H1 (cell line): Measurements from ENCODE around the gene KRR1. TPM values are rescaled to one million over a fixed set of nuclear protein-coding genes. Genes with fewer than 3 reads are reported as not detected.

Source experiments
- CTCF ChIA-PET: fragments of 300-600 bp; sonication (Branson Sonifier 250); formaldehyde crosslinking; loops from one replicate; lab custom pipeline; 2021; ENCODE audit not compliant: partially characterized antibody; lab: Charles Lee
- POLR2A ChIA-PET: fragments of 300-600 bp; sonication (Branson Sonifier 250); formaldehyde crosslinking; loops from one replicate; lab custom pipeline; 2021; ENCODE audit warnings: inconsistent platforms; ENCODE audit not compliant: partially characterized antibody; lab: Charles Lee
- DNase-seq, 2 experiments: peaks; one replicate each; pipeline versions ENCODE4 v3.0.0 to v3.0.0-alpha.2; 2010 to 2022; ENCODE audit warnings: low spot score in 2 of 2, low read depth in 1 of 2, mixed read lengths in 1 of 2
- FAIRE-seq: peaks from 2 replicates; lab custom pipeline; 2011; peaks lifted over from hg19 to GRCh38; lab: Jason Lieb, UNC
- H2AFZ ChIP-seq: 2 replicates; pipeline ENCODE4 v1.8.1; 2012; ENCODE audit warnings: low read length, inconsistent platforms
- H2AK5ac ChIP-seq: 2 replicates; pipeline ENCODE4 v1.6.1; 2013; ENCODE audit warnings: low read depth, low read length
- H2BK120ac ChIP-seq: replicated peaks from 2 replicates; pipeline ENCODE3; 2013; ENCODE audit warnings: low read depth, low read length, inconsistent platforms
- H2BK12ac ChIP-seq: 2 replicates; pipeline ENCODE4 v1.6.1; 2013; ENCODE audit warnings: low read depth, low read length
- H2BK15ac ChIP-seq: 2 replicates; pipeline ENCODE4 v1.6.1; 2013; ENCODE audit warnings: low read length
- H2BK20ac ChIP-seq: 2 replicates; pipeline ENCODE4 v1.6.1; 2013; ENCODE audit warnings: low read length
- H2BK5ac ChIP-seq: 2 replicates; pipeline ENCODE4 v1.6.1; 2013; ENCODE audit warnings: low read depth, low read length
- H3K14ac ChIP-seq: 2 replicates; pipeline ENCODE4 v1.6.1; 2013; ENCODE audit warnings: inconsistent platforms; ENCODE audit not compliant: insufficient read length
- H3K18ac ChIP-seq: 2 replicates; pipeline ENCODE4 v1.6.1; 2013; ENCODE audit warnings: low read length; ENCODE audit errors: extremely low read depth
- H3K23ac ChIP-seq: 2 replicates; pipeline ENCODE4 v1.6.1; 2013; ENCODE audit warnings: inconsistent platforms; ENCODE audit not compliant: insufficient read length
- H3K23me2 ChIP-seq: 2 replicates; pipeline ENCODE4 v1.6.1; 2013; ENCODE audit warnings: low read depth, low read length
- H3K27ac ChIP-seq: 2 replicates; pipeline ENCODE4 v1.6.1; 2011; ENCODE audit warnings: low read depth, low read length, inconsistent platforms
- H3K27me3 ChIP-seq, 4 experiments: replicated peaks in 1 of 4; 1 replicate in 1 of 4; 2 replicates in 3 of 4; pipeline versions ENCODE4 v1.6.1 to v1.8.1; 2011 to 2013; ENCODE audit warnings: low read length in 3 of 4, mild to moderate bottlenecking in 3 of 4, inconsistent platforms in 2 of 4, mixed read lengths in 2 of 4, moderate library complexity in 1 of 4; ENCODE audit not compliant: control insufficient read depth in 3 of 4, insufficient read depth in 3 of 4; ENCODE audit errors: extremely low read depth in 1 of 4
- H3K36me3 ChIP-seq, 4 experiments: 2 replicates each; pipeline versions ENCODE4 v1.6.1 to v1.8.1; 2011 to 2013; ENCODE audit warnings: mild to moderate bottlenecking in 4 of 4, low read length in 3 of 4, moderate library complexity in 2 of 4, control low read depth in 1 of 4, inconsistent platforms in 1 of 4; ENCODE audit not compliant: insufficient read depth in 4 of 4, control insufficient read depth in 2 of 4
- H3K4ac ChIP-seq: replicated peaks from 2 replicates; pipeline ENCODE3; 2013; ENCODE audit warnings: low read length, low read depth, mixed read lengths, inconsistent platforms; ENCODE audit not compliant: insufficient read length
- H3K4me1 ChIP-seq, 4 experiments: replicated peaks in 1 of 4; 1 replicate in 1 of 4; 2 replicates in 3 of 4; pipeline versions ENCODE4 v1.6.1 to v1.8.1; 2011 to 2013; ENCODE audit warnings: low read length in 3 of 4, inconsistent platforms in 2 of 4, mixed read lengths in 1 of 4; ENCODE audit not compliant: insufficient read depth in 4 of 4, control insufficient read depth in 3 of 4
- H3K4me2 ChIP-seq, 2 experiments: 2 replicates each; pipeline versions ENCODE4 v1.6.1 to v1.8.1; 2011 to 2013; ENCODE audit warnings: low read depth in 2 of 2, low read length in 2 of 2, control low read depth in 1 of 2, inconsistent platforms in 1 of 2, mild to moderate bottlenecking in 1 of 2; ENCODE audit not compliant: insufficient read depth in 1 of 2
- H3K4me3 ChIP-seq, 4 experiments: fragments of 200-600, 300-600 bp in 1 of 4; sonication (generic), shearing (Covaris generic), sonication (Bioruptor Twin) in 1 of 4; 2 replicates each; pipeline versions ENCODE4 v1.5.1 to v1.8.1; 2011 to 2016; ENCODE audit warnings: low read length in 4 of 4, low read depth in 3 of 4, control low read depth in 2 of 4, inconsistent platforms in 2 of 4, mild to moderate bottlenecking in 2 of 4, mixed read lengths in 1 of 4, moderate library complexity in 1 of 4; ENCODE audit not compliant: insufficient read depth in 2 of 4; ENCODE audit errors: extremely low read depth in 1 of 4
- H3K56ac ChIP-seq: replicated peaks from 2 replicates; pipeline ENCODE3; 2013; ENCODE audit warnings: low read depth, mild to moderate bottlenecking, mixed read lengths, low read length, inconsistent platforms; ENCODE audit not compliant: insufficient read length
- H3K79me1 ChIP-seq: 2 replicates; pipeline ENCODE4 v1.6.1; 2013; ENCODE audit warnings: low read depth, low read length, control low read depth
- H3K79me2 ChIP-seq, 2 experiments: 2 replicates each; pipeline versions ENCODE4 v1.6.1 to v1.8.1; 2012 to 2013; ENCODE audit warnings: low read length in 2 of 2, mild to moderate bottlenecking in 2 of 2, inconsistent platforms in 1 of 2; ENCODE audit not compliant: insufficient read depth in 2 of 2, control insufficient read depth in 1 of 2
- H3K9ac ChIP-seq, 4 experiments: replicated peaks in 1 of 4; 1 replicate in 1 of 4; 2 replicates in 3 of 4; pipeline versions ENCODE4 v1.6.1 to v1.8.1; 2011 to 2013; ENCODE audit warnings: low read depth in 3 of 4, low read length in 3 of 4, control low read depth in 2 of 4, mild to moderate bottlenecking in 2 of 4, moderate library complexity in 2 of 4, inconsistent platforms in 1 of 4; ENCODE audit errors: extremely low read depth in 1 of 4
- H3K9me3 ChIP-seq, 2 experiments: 2 replicates each; pipeline versions ENCODE4 v1.6.1 to v1.8.1; 2012 to 2013; ENCODE audit warnings: mild to moderate bottlenecking in 2 of 2, moderate library complexity in 2 of 2, control low read depth in 1 of 2, inconsistent platforms in 1 of 2, low read depth in 1 of 2, low read length in 1 of 2, mixed read lengths in 1 of 2; ENCODE audit not compliant: insufficient read depth in 2 of 2
- H4K20me1 ChIP-seq, 2 experiments: replicated peaks in 1 of 2; 2 replicates each; pipeline versions ENCODE3 to v1.8.1; 2011 to 2013; ENCODE audit warnings: inconsistent platforms in 2 of 2, low read length in 2 of 2, mild to moderate bottlenecking in 1 of 2; ENCODE audit not compliant: insufficient read depth in 2 of 2, control insufficient read depth in 1 of 2
- H4K5ac ChIP-seq: 2 replicates; pipeline ENCODE4 v1.6.1; 2013; ENCODE audit warnings: low read length, low read depth, mixed read lengths, inconsistent platforms; ENCODE audit not compliant: insufficient read length
- H4K8ac ChIP-seq: 2 replicates; pipeline ENCODE4 v1.8.0; 2013; ENCODE audit warnings: mild to moderate bottlenecking, moderate library complexity, low read length, inconsistent platforms; ENCODE audit not compliant: insufficient read depth; ENCODE audit errors: extremely low read depth
- H4K91ac ChIP-seq: replicated peaks from 2 replicates; pipeline ENCODE3; 2013; ENCODE audit warnings: low read length, mixed read lengths, inconsistent platforms; ENCODE audit not compliant: insufficient read length
- ATF3 ChIP-seq: IDR thresholded peaks from 2 replicates; pipeline ENCODE4 v1.6.1; 2011; ENCODE audit warnings: low read depth, mild to moderate bottlenecking, low read length; ENCODE audit not compliant: insufficient read depth
- BRCA1 ChIP-seq: IDR thresholded peaks from 2 replicates; pipeline ENCODE4 v1.6.1; 2012; ENCODE audit warnings: low read depth, low read length, improper control_type of control experiment
- CBX8 ChIP-seq: fragments of 300-800, 300-1000 bp; sonication (generic); IDR thresholded peaks from 2 replicates; pipeline ENCODE4 v1.7.1; 2016; ENCODE audit warnings: low read depth, low read length, borderline replicate concordance
- CHD2 ChIP-seq: IDR thresholded peaks from 2 replicates; pipeline ENCODE4 v1.6.1; 2012; ENCODE audit warnings: low read length, improper control_type of control experiment
- EP300 ChIP-seq, 2 experiments: IDR thresholded peaks; 1 replicate in 1 of 2; 2 replicates in 1 of 2; pipeline ENCODE4 v1.6.1; 2011 to 2012; ENCODE audit warnings: low read depth in 2 of 2, low read length in 2 of 2, mild to moderate bottlenecking in 2 of 2, borderline replicate concordance in 1 of 2, inconsistent platforms in 1 of 2, moderate library complexity in 1 of 2
- HDAC6 ChIP-seq: IDR thresholded peaks from one replicate; pipeline ENCODE4 v1.7.1; 2012; ENCODE audit warnings: low read depth, mild to moderate bottlenecking, inconsistent platforms, low read length, moderate library complexity
- JUND ChIP-seq: IDR thresholded peaks from 2 replicates; pipeline ENCODE4 v1.6.1; 2011; ENCODE audit warnings: mild to moderate bottlenecking, improper control_type of control experiment, low read length
- KDM5A ChIP-seq: fragments of 200-600 bp; IDR thresholded peaks from 2 replicates; pipeline ENCODE4 v1.7.1; 2012; ENCODE audit warnings: mild to moderate bottlenecking, low read length, inconsistent platforms, mixed read lengths
- WGBS, 2 experiments: shearing (Covaris generic) in 1 of 2; methylation state at CpG; one replicate each; pipeline versions ENCODE4 v1.1.6 to v1.1.7; 2013 to 2015; ENCODE audit warnings: low lambda C conversion rate in 2 of 2, mixed read lengths in 2 of 2, inconsistent platforms in 1 of 2, low coverage in 1 of 2, missing lambda C conversion rate in 1 of 2; ENCODE audit not compliant: insufficient replicate concordance in 2 of 2, insufficient coverage in 1 of 2, insufficient read length in 1 of 2; ENCODE audit errors: extremely low coverage in 1 of 2, missing lambda C conversion rate in 1 of 2; 5-methylcytosine and 5-hydroxymethylcytosine counted together
- polyA plus RNA-seq, 7 experiments: library from polyadenylated mRNA; depleted of rRNA in 3 of 7; stranded (reverse) in 5 of 7; unstranded in 2 of 7; fragments of >200 nt in 5 of 7; fragments of 200-250 nt in 2 of 7; gene quantifications; 1 replicate in 5 of 7; 2 replicates in 1 of 7; 4 replicates in 1 of 7; pipeline versions ENCODE4 v1.2.1 to v1.2.3, GENCODE V29; 2011 to 2013; ENCODE audit warnings: missing spikeins in 2 of 7, mixed read lengths in 2 of 7
- total RNA-seq: library from RNA; stranded (reverse); fragmentation: NEBNext Ultra II Directional; extraction: Animal tissue kit (Norgen Biotek cat#: 25700); gene quantifications from 2 replicates; pipeline ENCODE4 v1.2.1, GENCODE V29; 2021

The KRR1 gene
- total and polyA plus RNA-seq, 2 of the 8 experiments (the other 6 are each of a cell fraction or from before 2014, with no cell fraction given), result 6.1 to 80.1 TPM

GRCh38 chr12:75491169-75491568 lies 20.2 kb downstream of the KRR1 start:
- Histone ChIP-seq H4K5ac (no peak overlapping the region), H2BK5ac (no peak overlapping the region), H4K91ac (no peak overlapping the region), H3K79me1 (no peaks in the 10 kb centered on the region), H3K27ac (no peak overlapping the region), H3K14ac (no peak overlapping the region), H2AFZ (no peak overlapping the region), H4K8ac (no peak overlapping the region), H3K4ac (no peak overlapping the region), H3K79me2 (no peaks in the 10 kb centered on the region), H3K56ac (no peak overlapping the region), H2BK15ac (no peak overlapping the region), H2BK20ac (no peak overlapping the region), H3K4me3 (no peak overlapping the region)
- CTCF ChIA-PET, result no interaction called here
- TF ChIP-seq BRCA1 (no peak), KDM5A (no peak), JUND (no peak), ATF3 (no peak), CBX8 (no peak), CHD2 (no peak), EP300 (IDR thresholded peaks at IDR 0.05; ENCODE audit: borderline replicate concordance in 1 of 2, low read depth in 2 of 2, low read length in 2 of 2) (no peak), HDAC6 (no peak)
- TF ChIP-seq, all 59 proteins: peak for 0
- no peak overlapping the region for H3K23ac ChIP-seq
- H2BK12ac ChIP-seq, result no peak overlapping the region
- no peak overlapping the region for H2BK120ac ChIP-seq
- no peaks in the 10 kb centered on the region for H4K20me1 ChIP-seq
- H3K18ac ChIP-seq, result no peak overlapping the region
- 90% methylated on average over 2 of the region's 2 CpGs; no CpG with 5 or more reads in 1 of the 2 experiments for WGBS, 2 experiments
- DNase-seq (no peak), FAIRE-seq (no peak)
- H3K4me2 ChIP-seq, result no peak overlapping the region
- no peaks in the 10 kb centered on the region for H3K9me3 ChIP-seq
- H3K9ac ChIP-seq, result no peak overlapping the region
- H3K36me3 ChIP-seq, result no peaks in the 10 kb centered on the region
- no peaks in the 10 kb centered on the region for H3K27me3 ChIP-seq
- POLR2A ChIA-PET, result no interaction called here
- peaks cover 0 to 3% (median 0%) of the 10 kb centered on the region in 4 experiments; a peak in 2 of 7 replicates for H3K4me1 ChIP-seq
- no peaks in the 10 kb centered on the region; the same call in 1 of the 2 replicates for H3K23me2 ChIP-seq
- no peak overlapping the region for H2AK5ac ChIP-seq
